GM10248 (cell line): ENCODE results near the gene ZNF613.
"Not testable (repeated sequence)": the region's sequence is repeated elsewhere in the genome, so short reads cannot be mapped to it uniquely, and the experiment has no call there.

Source experiments
- CTCF ChIA-PET: fragments of 300-600 bp; sonication (Branson Sonifier 250); formaldehyde crosslinking; extraction: SDS; loops from one replicate; lab custom pipeline; 2021; ENCODE audit warnings: antibody characterized with exemption; lab: Yijun Ruan, JAX
- POLR2A ChIA-PET: fragments of 350-650 bp; sonication (Branson Sonifier 250); formaldehyde crosslinking; extraction: SDS; loops from one replicate; lab custom pipeline; 2020; ENCODE audit warnings: antibody characterized with exemption; lab: Yijun Ruan, JAX
- DNase-seq: peaks from one replicate; pipeline ENCODE4 v3.0.0; 2012; ENCODE audit errors: extremely low spot score
- CTCF ChIP-seq: IDR thresholded peaks from 2 replicates; pipeline ENCODE4 v1.5.1; 2012; ENCODE audit warnings: mild to moderate bottlenecking, low read depth; ENCODE audit errors: extremely low read depth, missing control alignments, control extremely low read depth

The ZNF613 gene

GRCh38 chr19:51965583-51965982, 38.3 kb downstream of the ZNF613 start:
- DNase-seq, result no peak
- CTCF ChIA-PET, result no interaction called here
- no peak for TF ChIP-seq CTCF
- POLR2A ChIA-PET, result no interaction called here

- ChIA-PET CTCF (no interaction called here), POLR2A (no interaction called here)
- DNase-seq, result no peak
- no peak for TF ChIP-seq CTCF
Observed at GRCh38 chr19:51970718-51971117, 43.4 kb downstream of the ZNF613 start.

- POLR2A ChIA-PET, result no interaction called here
- no peak for DNase-seq
- CTCF ChIA-PET, result no interaction called here
- no peak for TF ChIP-seq CTCF
Observed at GRCh38 chr19:51971624-51972023, 44.4 kb downstream of the ZNF613 start.

GRCh38 chr19:51975787-51976186, 48.5 kb downstream of the ZNF613 start:
- DNase-seq, CTCF ChIA-PET, POLR2A ChIA-PET: not testable (repeated sequence)

GRCh38 chr19:51976852-51977251, 49.6 kb downstream of the ZNF613 start:
- no peak for TF ChIP-seq CTCF
- no peak for DNase-seq
- ChIA-PET CTCF (no interaction called here), POLR2A (no interaction called here)

- TF ChIP-seq CTCF, result no peak
Observed at GRCh38 chr19:51977346-51977745, 50.1 kb downstream of the ZNF613 start.

GRCh38 chr19:51978882-51979281, 51.6 kb downstream of the ZNF613 start:
- no peak for DNase-seq
- no peak for TF ChIP-seq CTCF
- ChIA-PET POLR2A (no interaction called here), CTCF (no interaction called here)

More at GRCh38 chr19:51977346-51977745, 50.1 kb downstream of the ZNF613 start:
- DNase-seq, result no peak
- ChIA-PET CTCF (no interaction called here), POLR2A (no interaction called here)
